H1 (cell line): ENCODE data around the gene CYP2A6. TPM values are rescaled to one million over a fixed set of nuclear protein-coding genes. Genes with fewer than 3 reads are reported as not detected.

Experiments used
- CTCF ChIA-PET: fragments of 300-600 bp; sonication (Branson Sonifier 250); formaldehyde crosslinking; loops from one replicate; lab custom pipeline; 2021; ENCODE audit not compliant: partially characterized antibody; lab: Charles Lee
- POLR2A ChIA-PET: fragments of 300-600 bp; sonication (Branson Sonifier 250); formaldehyde crosslinking; loops from one replicate; lab custom pipeline; 2021; ENCODE audit warnings: inconsistent platforms; ENCODE audit not compliant: partially characterized antibody; lab: Charles Lee
- DNase-seq, 2 experiments: peaks; one replicate each; pipeline versions ENCODE4 v3.0.0 to v3.0.0-alpha.2; 2010 to 2022; ENCODE audit warnings: low spot score in 2 of 2, low read depth in 1 of 2, mixed read lengths in 1 of 2
- FAIRE-seq: peaks from 2 replicates; lab custom pipeline; 2011; peaks lifted over from hg19 to GRCh38; lab: Jason Lieb, UNC
- H2AFZ ChIP-seq: 2 replicates; pipeline ENCODE4 v1.8.1; 2012; ENCODE audit warnings: low read length, inconsistent platforms
- H2AK5ac ChIP-seq: 2 replicates; pipeline ENCODE4 v1.6.1; 2013; ENCODE audit warnings: low read depth, low read length
- H2BK120ac ChIP-seq: replicated peaks from 2 replicates; pipeline ENCODE3; 2013; ENCODE audit warnings: low read depth, low read length, inconsistent platforms
- H2BK12ac ChIP-seq: 2 replicates; pipeline ENCODE4 v1.6.1; 2013; ENCODE audit warnings: low read depth, low read length
- H2BK15ac ChIP-seq: 2 replicates; pipeline ENCODE4 v1.6.1; 2013; ENCODE audit warnings: low read length
- H2BK20ac ChIP-seq: 2 replicates; pipeline ENCODE4 v1.6.1; 2013; ENCODE audit warnings: low read length
- H2BK5ac ChIP-seq: 2 replicates; pipeline ENCODE4 v1.6.1; 2013; ENCODE audit warnings: low read depth, low read length
- H3K14ac ChIP-seq: 2 replicates; pipeline ENCODE4 v1.6.1; 2013; ENCODE audit warnings: inconsistent platforms; ENCODE audit not compliant: insufficient read length
- H3K18ac ChIP-seq: 2 replicates; pipeline ENCODE4 v1.6.1; 2013; ENCODE audit warnings: low read length; ENCODE audit errors: extremely low read depth
- H3K23ac ChIP-seq: 2 replicates; pipeline ENCODE4 v1.6.1; 2013; ENCODE audit warnings: inconsistent platforms; ENCODE audit not compliant: insufficient read length
- H3K23me2 ChIP-seq: 2 replicates; pipeline ENCODE4 v1.6.1; 2013; ENCODE audit warnings: low read depth, low read length
- H3K27ac ChIP-seq: 2 replicates; pipeline ENCODE4 v1.6.1; 2011; ENCODE audit warnings: low read depth, low read length, inconsistent platforms
- H3K27me3 ChIP-seq, 4 experiments: replicated peaks in 1 of 4; 1 replicate in 1 of 4; 2 replicates in 3 of 4; pipeline versions ENCODE4 v1.6.1 to v1.8.1; 2011 to 2013; ENCODE audit warnings: low read length in 3 of 4, mild to moderate bottlenecking in 3 of 4, inconsistent platforms in 2 of 4, mixed read lengths in 2 of 4, moderate library complexity in 1 of 4; ENCODE audit not compliant: control insufficient read depth in 3 of 4, insufficient read depth in 3 of 4; ENCODE audit errors: extremely low read depth in 1 of 4
- H3K36me3 ChIP-seq, 4 experiments: 2 replicates each; pipeline versions ENCODE4 v1.6.1 to v1.8.1; 2011 to 2013; ENCODE audit warnings: mild to moderate bottlenecking in 4 of 4, low read length in 3 of 4, moderate library complexity in 2 of 4, control low read depth in 1 of 4, inconsistent platforms in 1 of 4; ENCODE audit not compliant: insufficient read depth in 4 of 4, control insufficient read depth in 2 of 4
- H3K4ac ChIP-seq: replicated peaks from 2 replicates; pipeline ENCODE3; 2013; ENCODE audit warnings: low read length, low read depth, mixed read lengths, inconsistent platforms; ENCODE audit not compliant: insufficient read length
- H3K4me1 ChIP-seq, 4 experiments: replicated peaks in 1 of 4; 1 replicate in 1 of 4; 2 replicates in 3 of 4; pipeline versions ENCODE4 v1.6.1 to v1.8.1; 2011 to 2013; ENCODE audit warnings: low read length in 3 of 4, inconsistent platforms in 2 of 4, mixed read lengths in 1 of 4; ENCODE audit not compliant: insufficient read depth in 4 of 4, control insufficient read depth in 3 of 4
- H3K4me2 ChIP-seq, 2 experiments: 2 replicates each; pipeline versions ENCODE4 v1.6.1 to v1.8.1; 2011 to 2013; ENCODE audit warnings: low read depth in 2 of 2, low read length in 2 of 2, control low read depth in 1 of 2, inconsistent platforms in 1 of 2, mild to moderate bottlenecking in 1 of 2; ENCODE audit not compliant: insufficient read depth in 1 of 2
- H3K4me3 ChIP-seq, 4 experiments: fragments of 200-600, 300-600 bp in 1 of 4; sonication (generic), shearing (Covaris generic), sonication (Bioruptor Twin) in 1 of 4; 2 replicates each; pipeline versions ENCODE4 v1.5.1 to v1.8.1; 2011 to 2016; ENCODE audit warnings: low read length in 4 of 4, low read depth in 3 of 4, control low read depth in 2 of 4, inconsistent platforms in 2 of 4, mild to moderate bottlenecking in 2 of 4, mixed read lengths in 1 of 4, moderate library complexity in 1 of 4; ENCODE audit not compliant: insufficient read depth in 2 of 4; ENCODE audit errors: extremely low read depth in 1 of 4
- H3K56ac ChIP-seq: replicated peaks from 2 replicates; pipeline ENCODE3; 2013; ENCODE audit warnings: low read depth, mild to moderate bottlenecking, mixed read lengths, low read length, inconsistent platforms; ENCODE audit not compliant: insufficient read length
- H3K79me1 ChIP-seq: 2 replicates; pipeline ENCODE4 v1.6.1; 2013; ENCODE audit warnings: low read depth, low read length, control low read depth
- H3K79me2 ChIP-seq, 2 experiments: 2 replicates each; pipeline versions ENCODE4 v1.6.1 to v1.8.1; 2012 to 2013; ENCODE audit warnings: low read length in 2 of 2, mild to moderate bottlenecking in 2 of 2, inconsistent platforms in 1 of 2; ENCODE audit not compliant: insufficient read depth in 2 of 2, control insufficient read depth in 1 of 2
- H3K9ac ChIP-seq, 4 experiments: replicated peaks in 1 of 4; 1 replicate in 1 of 4; 2 replicates in 3 of 4; pipeline versions ENCODE4 v1.6.1 to v1.8.1; 2011 to 2013; ENCODE audit warnings: low read depth in 3 of 4, low read length in 3 of 4, control low read depth in 2 of 4, mild to moderate bottlenecking in 2 of 4, moderate library complexity in 2 of 4, inconsistent platforms in 1 of 4; ENCODE audit errors: extremely low read depth in 1 of 4
- H3K9me3 ChIP-seq, 2 experiments: 2 replicates each; pipeline versions ENCODE4 v1.6.1 to v1.8.1; 2012 to 2013; ENCODE audit warnings: mild to moderate bottlenecking in 2 of 2, moderate library complexity in 2 of 2, control low read depth in 1 of 2, inconsistent platforms in 1 of 2, low read depth in 1 of 2, low read length in 1 of 2, mixed read lengths in 1 of 2; ENCODE audit not compliant: insufficient read depth in 2 of 2
- H4K20me1 ChIP-seq, 2 experiments: replicated peaks in 1 of 2; 2 replicates each; pipeline versions ENCODE3 to v1.8.1; 2011 to 2013; ENCODE audit warnings: inconsistent platforms in 2 of 2, low read length in 2 of 2, mild to moderate bottlenecking in 1 of 2; ENCODE audit not compliant: insufficient read depth in 2 of 2, control insufficient read depth in 1 of 2
- H4K5ac ChIP-seq: 2 replicates; pipeline ENCODE4 v1.6.1; 2013; ENCODE audit warnings: low read length, low read depth, mixed read lengths, inconsistent platforms; ENCODE audit not compliant: insufficient read length
- H4K8ac ChIP-seq: 2 replicates; pipeline ENCODE4 v1.8.0; 2013; ENCODE audit warnings: mild to moderate bottlenecking, moderate library complexity, low read length, inconsistent platforms; ENCODE audit not compliant: insufficient read depth; ENCODE audit errors: extremely low read depth
- H4K91ac ChIP-seq: replicated peaks from 2 replicates; pipeline ENCODE3; 2013; ENCODE audit warnings: low read length, mixed read lengths, inconsistent platforms; ENCODE audit not compliant: insufficient read length
- EZH2 ChIP-seq: fragments of 200-600 bp; sonication (generic); IDR thresholded peaks from 2 replicates; pipeline ENCODE4 v1.7.1; 2012; ENCODE audit warnings: low read depth, mild to moderate bottlenecking, moderate library complexity, low read length, inconsistent platforms; ENCODE audit not compliant: severe bottlenecking
- JUN ChIP-seq: IDR thresholded peaks from 2 replicates; pipeline ENCODE4 v1.6.1; 2011; ENCODE audit warnings: low read depth, mild to moderate bottlenecking, improper control_type of control experiment, low read length
- WGBS, 2 experiments: shearing (Covaris generic) in 1 of 2; methylation state at CpG; one replicate each; pipeline versions ENCODE4 v1.1.6 to v1.1.7; 2013 to 2015; ENCODE audit warnings: low lambda C conversion rate in 2 of 2, mixed read lengths in 2 of 2, inconsistent platforms in 1 of 2, low coverage in 1 of 2, missing lambda C conversion rate in 1 of 2; ENCODE audit not compliant: insufficient replicate concordance in 2 of 2, insufficient coverage in 1 of 2, insufficient read length in 1 of 2; ENCODE audit errors: extremely low coverage in 1 of 2, missing lambda C conversion rate in 1 of 2; 5-methylcytosine and 5-hydroxymethylcytosine counted together
- polyA plus RNA-seq, 7 experiments: library from polyadenylated mRNA; depleted of rRNA in 3 of 7; stranded (reverse) in 5 of 7; unstranded in 2 of 7; fragments of >200 nt in 5 of 7; fragments of 200-250 nt in 2 of 7; gene quantifications; 1 replicate in 5 of 7; 2 replicates in 1 of 7; 4 replicates in 1 of 7; pipeline versions ENCODE4 v1.2.1 to v1.2.3, GENCODE V29; 2011 to 2013; ENCODE audit warnings: missing spikeins in 2 of 7, mixed read lengths in 2 of 7
- total RNA-seq: library from RNA; stranded (reverse); fragmentation: NEBNext Ultra II Directional; extraction: Animal tissue kit (Norgen Biotek cat#: 25700); gene quantifications from 2 replicates; pipeline ENCODE4 v1.2.1, GENCODE V29; 2021
- TF ChIP-seq, protein P1 (sequence below): IDR thresholded peaks from 2 replicates; pipeline ENCODE4 v1.6.1; 2011; ENCODE audit warnings: low read length, improper control_type of control experiment

CYP2A6 gene
- total and polyA plus RNA-seq, 2 of the 8 experiments (the other 6 are each of a cell fraction or from before 2014, with no cell fraction given): 0.33 TPM; not detected in 1

GRCh38 chr19:40805258-40805868 is 44.9 kb downstream of the CYP2A6 start:
- CTCF ChIA-PET: interaction anchor here (0.7 to 4.4 kb wide), 11 partner anchors 10 to 143 kb away, joined by 3 to 26 read pairs (median 4); partner anchors contain the start of genes COQ8B, ITPKC and RAB4B
- no peak for DNase-seq
- H4K20me1 ChIP-seq: peaks cover 47 to 70% of the 10 kb centered on the region in 2 experiments
- no peak overlapping the region for H2BK20ac ChIP-seq
- H4K91ac ChIP-seq: no peak overlapping the region
- H3K79me1 ChIP-seq: peaks cover 37% of the 10 kb centered on the region
- H3K27ac ChIP-seq: no peak overlapping the region
- no peak overlapping the region for H2AFZ ChIP-seq
- H3K4ac ChIP-seq: no peak overlapping the region
- H2BK120ac ChIP-seq: no peak overlapping the region
- no peak overlapping the region for H2BK15ac ChIP-seq
- no peaks in the 10 kb centered on the region for H3K9me3 ChIP-seq
- FAIRE-seq: no peak
- no peak overlapping the region for H3K56ac ChIP-seq
- no peak for TF ChIP-seq JUN
- TF ChIP-seq, protein P1, sequence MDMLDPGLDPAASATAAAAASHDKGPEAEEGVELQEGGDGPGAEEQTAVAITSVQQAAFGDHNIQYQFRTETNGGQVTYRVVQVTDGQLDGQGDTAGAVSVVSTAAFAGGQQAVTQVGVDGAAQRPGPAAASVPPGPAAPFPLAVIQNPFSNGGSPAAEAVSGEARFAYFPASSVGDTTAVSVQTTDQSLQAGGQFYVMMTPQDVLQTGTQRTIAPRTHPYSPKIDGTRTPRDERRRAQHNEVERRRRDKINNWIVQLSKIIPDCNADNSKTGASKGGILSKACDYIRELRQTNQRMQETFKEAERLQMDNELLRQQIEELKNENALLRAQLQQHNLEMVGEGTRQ: no peak
- TF ChIP-seq EZH2: no peak
- H3K9ac ChIP-seq: no peak overlapping the region; a peak in 2 of 7 replicates
- POLR2A ChIA-PET: interaction anchor here (0.7 to 15.7 kb wide), 11 partner anchors 9 to 334 kb away, joined by 3 to 241 read pairs (median 8); partner anchors contain the start of genes ACTMAP, COQ8B, ITPKC and MIA
- peaks cover 11 to 70% of the 10 kb centered on the region in 2 experiments for H3K79me2 ChIP-seq
- 0 out of 2 replicates have a peak overlapping the region, but pooled peaks have one; percentile 35 for H2BK5ac ChIP-seq
- H2AK5ac ChIP-seq: no peak overlapping the region
- no peak overlapping the region; a peak in 1 of 4 replicates for H3K4me2 ChIP-seq
- peaks cover 3 to 60% (median 33%) of the 10 kb centered on the region in 4 experiments for H3K4me1 ChIP-seq
- H3K4me3 ChIP-seq: no peak overlapping the region
- H3K14ac ChIP-seq: no peak overlapping the region
- no peak overlapping the region for H4K5ac ChIP-seq
- no peak overlapping the region for H3K18ac ChIP-seq
- peaks cover 6 to 53% (median 19%) of the 10 kb centered on the region in 4 experiments; a peak in 7 of 8 replicates for H3K36me3 ChIP-seq
- no peak overlapping the region for H3K23ac ChIP-seq
- no peak overlapping the region for H4K8ac ChIP-seq
- H2BK12ac ChIP-seq: no peak overlapping the region
- H3K27me3 ChIP-seq: no peaks in the 10 kb centered on the region
- H3K23me2 ChIP-seq: peaks cover 4% of the 10 kb centered on the region; the same call in 1 of the 2 replicates
- 97% methylated on average over 2 of the region's 2 CpGs; no CpG with 5 or more reads in 1 of the 2 experiments for WGBS, 2 experiments
